ENCODE results near the gene TMEM219. TPM values are rescaled to one million over a fixed set of nuclear protein-coding genes. Genes with fewer than 3 reads are reported as not detected.

The TMEM219 gene
- total and polyA plus RNA-seq, 2 of the 8 experiments (the other 6 are each of a cell fraction or from before 2014, with no cell fraction given): 60.2 to 116 TPM

- no peak for TF ChIP-seq CHD7 (IDR thresholded peaks at IDR 0.05; ENCODE audit: insufficient replicate concordance, low read length)
- TF ChIP-seq RXRA (IDR thresholded peaks at IDR 0.05; ENCODE audit: insufficient read depth, low read depth, low read length): no peak
- TF ChIP-seq CTCF (IDR thresholded peaks at IDR 0.05; ENCODE audit: control extremely low read depth in 1 of 3, insufficient read depth in 1 of 3, low read depth in 1 of 3, low read length in 3 of 3): no peak
- no peak for TF ChIP-seq CTBP2 (IDR thresholded peaks at IDR 0.05; ENCODE audit: borderline replicate concordance, insufficient read depth, insufficient read length, low read length)
- no peak for TF ChIP-seq NRF1 (IDR thresholded peaks at IDR 0.05; ENCODE audit: low read depth, low read length)
Measured at GRCh38 chr16:29916979-29917378, 44.9 kb upstream of the TMEM219 start (continued).

Data from H1 (cell line).